GM18907 (cell line): Measurements from ENCODE around the gene ONECUT3.

ENCODE experiments used
- ATAC-seq: cut with Tn5 transposase; IDR thresholded peaks from one replicate; pipeline ENCODE4 v1.9.1; 2021; ENCODE audit warnings: mild to moderate bottlenecking, moderate library complexity; ENCODE audit not compliant: unreplicated experiment

Gene ONECUT3

DNA sequence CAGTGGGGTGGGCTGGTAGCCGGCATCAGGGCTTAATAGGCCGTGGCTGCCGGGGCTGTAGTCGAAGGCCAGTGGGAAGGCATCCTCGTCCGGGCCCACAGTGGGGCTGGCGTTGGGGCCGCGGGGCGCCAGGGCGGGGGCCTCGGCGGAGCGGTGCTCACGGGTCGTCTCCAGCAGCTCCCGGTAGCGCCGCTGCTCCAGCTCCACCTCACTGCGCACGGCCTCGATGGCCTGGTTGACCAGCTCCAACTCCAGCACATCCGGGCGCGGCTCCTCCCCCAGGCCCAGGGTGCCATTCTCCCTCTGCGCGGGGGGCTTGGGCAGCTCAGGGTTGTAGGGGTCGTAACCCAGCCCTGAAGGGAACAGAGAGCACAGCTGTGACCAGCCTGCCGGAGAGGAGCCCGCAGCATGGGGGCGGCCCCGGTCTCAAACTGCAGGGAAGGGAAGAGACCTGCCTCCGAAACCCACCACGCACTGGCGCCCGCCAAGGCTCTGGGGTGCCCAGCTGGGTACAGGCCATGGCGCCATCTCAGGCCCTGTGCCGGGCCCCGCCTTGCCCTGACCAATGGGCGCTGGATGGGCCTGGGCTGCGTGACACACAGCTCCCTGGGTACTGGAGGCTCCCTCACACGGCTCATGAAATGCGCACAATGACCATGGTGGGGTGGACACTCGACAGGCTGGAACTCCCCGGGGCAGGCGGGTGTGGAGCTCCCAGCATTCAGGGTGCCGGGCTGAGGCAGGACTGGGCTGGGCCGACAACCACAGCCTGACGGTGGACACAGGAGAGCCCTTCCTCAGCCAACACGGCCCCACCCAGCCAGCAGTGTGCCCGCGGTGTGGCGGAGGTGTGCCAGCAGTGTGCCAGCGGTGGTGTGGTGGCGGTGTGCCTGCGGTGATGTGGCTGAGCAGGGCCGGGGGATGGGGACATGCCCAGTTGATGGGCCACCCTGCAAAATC lies 75.3 kb downstream of the ONECUT3 start:
- ATAC-seq: no peak

GRCh38 chr19:1829958-1830357 lies 76.7 kb downstream of the ONECUT3 start:
- ATAC-seq: no peak

DNA sequence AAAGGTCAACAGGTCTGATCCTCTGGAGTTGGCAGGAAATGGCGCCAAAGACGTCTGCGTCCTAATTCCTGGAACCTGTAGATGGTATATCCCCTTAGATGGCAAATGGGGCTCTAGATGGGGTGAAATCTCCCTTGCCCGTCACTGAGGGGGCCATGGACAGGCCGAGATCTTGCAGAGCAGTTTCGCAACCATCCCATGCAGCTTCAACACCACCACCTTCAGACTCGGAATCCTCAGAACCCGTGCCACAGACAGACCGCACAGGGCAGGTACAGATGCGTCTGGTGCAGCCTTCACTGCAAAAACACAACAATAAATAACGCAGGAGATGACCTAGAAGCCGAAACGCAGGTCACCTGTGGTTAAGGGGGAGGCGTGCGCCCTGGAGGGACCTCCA lies 77.3 kb downstream of the ONECUT3 start:
- no peak for ATAC-seq
